Measurements from ENCODE around the gene MSH5. TPM values are rescaled to one million over a fixed set of nuclear protein-coding genes. Genes with fewer than 3 reads are reported as not detected.

The MSH5 gene
- total and polyA plus RNA-seq, 2 experiments from 2014 or later: 12.1 to 23.9 TPM

- peak in 1 of 2 experiments; percentile 20; a peak in 1 of 4 replicates for TF ChIP-seq CTCF (conservative IDR thresholded peaks at IDR 0.05; ENCODE audit: low read depth in 2 of 2)
- TF ChIP-seq ETS1 (IDR thresholded peaks at IDR 0.05): no peak
Observed at GRCh38 chr6:31729979-31730630, 9.7 kb upstream of the MSH5 start (continued).

- Histone ChIP-seq H2AFZ (no peak overlapping the region), H3K4me3 (peak overlapping the region; percentile 99)
- H3K27ac Mint-ChIP-seq: peak overlapping the region; percentile 96; the same call in 1 of the 2 replicates
Observed at GRCh38 chr6:31730631-31731086, 9.1 kb upstream of the MSH5 start.

More at GRCh38 chr6:31730631-31731086, 9.1 kb upstream of the MSH5 start:
- peaks cover 19% of the 10 kb centered on the region for H3K27me3 Mint-ChIP-seq (ENCODE audit: insufficient read depth, low read depth, poor library complexity)
- TF ChIP-seq CREB1 (CRISPR knock-in tag; IDR thresholded peaks at IDR 0.05; ENCODE audit: low read depth): no peak
- TF ChIP-seq REST (IDR thresholded peaks at IDR 0.05; ENCODE audit: unreplicated experiment): no peak
- TF ChIP-seq STAT1 (IDR thresholded peaks at IDR 0.05; ENCODE audit: unreplicated experiment): no peak
- TF ChIP-seq ETS1 (IDR thresholded peaks at IDR 0.05): no peak
- no peak for TF ChIP-seq NANOG (IDR thresholded peaks at IDR 0.05; ENCODE audit: borderline replicate concordance)
- TF ChIP-seq ZNF114 (CRISPR knock-in tag; IDR thresholded peaks at IDR 0.05): no peak
- no peak for TF ChIP-seq POLR2AphosphoS5 (IDR thresholded peaks at IDR 0.05; ENCODE audit: low read depth)
- no peak for TF ChIP-seq EZH2 (IDR thresholded peaks at IDR 0.05; ENCODE audit: low read depth, unreplicated experiment)
- TF ChIP-seq JUNB (IDR thresholded peaks at IDR 0.05; ENCODE audit: unreplicated experiment): no peak
- peaks cover 29% of the 10 kb centered on the region for H3K36me3 ChIP-seq (ENCODE audit: insufficient read depth)
- H3K9me2 ChIP-seq (ENCODE audit: insufficient read depth): no peaks in the 10 kb centered on the region
- peaks cover 47% of the 10 kb centered on the region for H3F3A ChIP-seq (replicated peaks; ENCODE audit: low read depth)
- peaks cover 8% of the 10 kb centered on the region; the same call in 1 of the 2 replicates for H3K27me3 ChIP-seq (ENCODE audit: insufficient read depth)
- no peaks in the 10 kb centered on the region; the same call in 2 of the 3 replicates for H3K9me3 Mint-ChIP-seq
- peaks cover 22% of the 10 kb centered on the region for H3K79me2 ChIP-seq (replicated peaks; ENCODE audit: insufficient read depth)
- peak overlapping the region; percentile 93 for H3K4me3 Mint-ChIP-seq
- H3K4me1 ChIP-seq (ENCODE audit: insufficient read depth): peaks cover 21% of the 10 kb centered on the region
- peaks cover 11% of the 10 kb centered on the region; the same call in 1 of the 2 replicates for H4K20me1 ChIP-seq (replicated peaks; ENCODE audit: insufficient read depth)
- DNase-seq (ENCODE audit: low spot score) (no peak), ATAC-seq (no peak)
- peak overlapping the region; percentile 98 for H3K4me2 ChIP-seq
- H3K36me3 Mint-ChIP-seq (ENCODE audit: low read depth): peaks cover 62% of the 10 kb centered on the region
- peak overlapping the region; percentile 79 for H3K27ac ChIP-seq (ENCODE audit: low read depth)
- peaks cover 30% of the 10 kb centered on the region for H3K4me1 Mint-ChIP-seq
